CD14-positive monocyte (primary cell): Measurements from ENCODE around the gene NDUFAF2. TPM values are rescaled to one million over a fixed set of nuclear protein-coding genes. Genes with fewer than 3 reads are reported as not detected.

Experiments used
- DNase-seq, 3 donors: peaks; one replicate each; pipeline ENCODE4 v3.0.0-alpha.2; 2011 to 2022
- H2AFZ ChIP-seq: 2 replicates; pipeline ENCODE4 v1.6.0; 2012; ENCODE audit warnings: mild to moderate bottlenecking, low read depth, low read length, inconsistent platforms; ENCODE audit not compliant: insufficient read depth, poor library complexity, severe bottlenecking
- H3K27ac ChIP-seq, 2 donors: 1 replicate in 1 of 2; 2 replicates in 1 of 2; pipeline ENCODE4 v1.5.1; 2012 to 2013; ENCODE audit warnings: low read length in 2 of 2, control low read depth in 1 of 2, inconsistent platforms in 1 of 2, low read depth in 1 of 2, mild to moderate bottlenecking in 1 of 2
- H3K27me3 ChIP-seq, 2 donors: one replicate each; pipeline versions ENCODE4 v1.6.0 to v1.6.1; 2011 to 2013; ENCODE audit warnings: low read length in 2 of 2; ENCODE audit not compliant: control insufficient read depth in 2 of 2, insufficient read depth in 2 of 2
- H3K36me3 ChIP-seq, 2 donors: replicated peaks in 1 of 2; 1 replicate in 1 of 2; 2 replicates in 1 of 2; pipeline versions ENCODE4 v1.5.1 to v1.6.1; 2012 to 2013; ENCODE audit warnings: low read length in 2 of 2, control low read depth in 1 of 2, inconsistent platforms in 1 of 2, mild to moderate bottlenecking in 1 of 2; ENCODE audit not compliant: insufficient read depth in 2 of 2, control insufficient read depth in 1 of 2
- H3K4me1 ChIP-seq, 2 donors: 1 replicate in 1 of 2; 2 replicates in 1 of 2; pipeline versions ENCODE4 v1.5.1 to v1.6.1; 2012 to 2013; ENCODE audit warnings: low read length in 2 of 2, control low read depth in 1 of 2, inconsistent platforms in 1 of 2, mild to moderate bottlenecking in 1 of 2, moderate library complexity in 1 of 2; ENCODE audit not compliant: insufficient read depth in 2 of 2, control insufficient read depth in 1 of 2
- H3K4me2 ChIP-seq: replicated peaks from 2 replicates; pipeline ENCODE3; 2012; ENCODE audit warnings: low read length, moderate library complexity, mild to moderate bottlenecking; ENCODE audit not compliant: poor library complexity, severe bottlenecking; ENCODE audit errors: extremely low read depth
- H3K4me3 ChIP-seq, 3 experiments: fragments of 200-600 bp in 1 of 3; sonication (generic) in 1 of 3; replicated peaks in 1 of 3; 1 replicate in 2 of 3; 2 replicates in 1 of 3; pipeline ENCODE4 v1.5.1; 2011 to 2013; ENCODE audit warnings: low read length in 3 of 3, mild to moderate bottlenecking in 3 of 3, control low read depth in 2 of 3, low read depth in 2 of 3, inconsistent platforms in 1 of 3, moderate library complexity in 1 of 3
- H3K79me2 ChIP-seq: 2 replicates; pipeline ENCODE4 v1.6.0; 2012; ENCODE audit warnings: mild to moderate bottlenecking, control low read depth, inconsistent platforms, low read length, moderate library complexity; ENCODE audit not compliant: insufficient read depth
- H3K9ac ChIP-seq: 2 replicates; pipeline ENCODE4 v1.6.0; 2017; ENCODE audit warnings: low read length, mild to moderate bottlenecking; ENCODE audit not compliant: insufficient read depth, poor library complexity, severe bottlenecking
- H3K9me3 ChIP-seq, 2 donors: replicated peaks in 1 of 2; 1 replicate in 1 of 2; 2 replicates in 1 of 2; pipeline versions ENCODE4 v1.5.1 to v1.6.1; 2012 to 2013; ENCODE audit warnings: low read length in 2 of 2, control low read depth in 1 of 2; ENCODE audit not compliant: control insufficient read depth in 1 of 2, insufficient read depth in 1 of 2
- H4K20me1 ChIP-seq: 2 replicates; pipeline ENCODE4 v1.6.0; 2012; ENCODE audit warnings: mild to moderate bottlenecking, low read length, control low read depth, moderate library complexity; ENCODE audit not compliant: insufficient read depth
- H3K27ac Mint-ChIP-seq, 7 donors: one replicate each; pipeline ENCODE4 v1.8.0; 2020; ENCODE audit warnings: mild to moderate bottlenecking in 7 of 7, mixed read lengths in 7 of 7, moderate library complexity in 6 of 7, inconsistent platforms in 2 of 7
- H3K27me3 Mint-ChIP-seq, 3 donors: one replicate each; pipeline ENCODE4 v1.8.0; 2021 to 2022; ENCODE audit warnings: low read depth in 3 of 3, mild to moderate bottlenecking in 3 of 3, mixed read lengths in 3 of 3, moderate library complexity in 3 of 3, inconsistent platforms in 1 of 3
- H3K36me3 Mint-ChIP-seq, 2 donors: one replicate each; pipeline ENCODE4 v1.8.0; 2020; ENCODE audit warnings: mixed read lengths in 2 of 2, inconsistent platforms in 1 of 2, mild to moderate bottlenecking in 1 of 2
- H3K4me1 Mint-ChIP-seq: one replicate; pipeline ENCODE4 v1.8.0; 2020; ENCODE audit warnings: mild to moderate bottlenecking, mixed read lengths
- H3K4me3 Mint-ChIP-seq, 2 donors: one replicate each; pipeline ENCODE4 v1.8.0; 2020; ENCODE audit warnings: mild to moderate bottlenecking in 2 of 2, mixed read lengths in 2 of 2, moderate library complexity in 1 of 2
- H3K9me3 Mint-ChIP-seq, 7 donors: one replicate each; pipeline ENCODE4 v1.8.0; 2020 to 2022; ENCODE audit warnings: mixed read lengths in 7 of 7, mild to moderate bottlenecking in 6 of 7, moderate library complexity in 6 of 7, inconsistent platforms in 2 of 7
- WGBS: methylation state at CpG from one replicate; pipeline ENCODE4 v1.1.5; 2013; ENCODE audit warnings: missing lambda C conversion rate; ENCODE audit not compliant: insufficient coverage; 5-methylcytosine and 5-hydroxymethylcytosine counted together
- intact Hi-C, 2 donors: fragments of 100-400 bp; cut with micrococcal nuclease; formaldehyde crosslinking; loops; one replicate each; pipeline versions ENCODE4 v1.15.0 to v1.15.1; 2023
- polyA plus RNA-seq, 3 donors: library from polyadenylated mRNA; depleted of rRNA in 1 of 3; unstranded in 2 of 3; stranded (reverse) in 1 of 3; fragments of 300-500 nt in 2 of 3; fragments of >200 nt in 1 of 3; fragmentation: Illumina TruSeq in 2 of 3; gene quantifications; 1 replicate in 2 of 3; 2 replicates in 1 of 3; pipeline ENCODE4 v1.2.3, GENCODE V29; 2012 to 2021
- TF ChIP-seq, protein P1 (sequence below): fragments of 200-600 bp; IDR thresholded peaks from one replicate; pipeline ENCODE4 v1.8.0; 2022; ENCODE audit warnings: antibody characterized with exemption, mild to moderate bottlenecking

NDUFAF2 gene
- polyA plus RNA-seq, 3 donors = 5.9 to 29.5 (median 25.0) TPM

GRCh38 chr5:61167382-61167781, 222.4 kb downstream of the NDUFAF2 start:
- Mint-ChIP-seq H3K27ac (no peak overlapping the region), H3K4me3 (no peak overlapping the region), H3K36me3 (peaks cover 0 to 2% of the 10 kb centered on the region in 2 donors), H3K27me3 (no peaks in the 10 kb centered on the region), H3K4me1 (peaks cover 18% of the 10 kb centered on the region), H3K9me3 (no peaks in the 10 kb centered on the region)
- Histone ChIP-seq H3K79me2 (peaks cover 14% of the 10 kb centered on the region), H3K4me2 (no peak overlapping the region), H3K9me3 (no peaks in the 10 kb centered on the region), H3K9ac (no peak overlapping the region), H2AFZ (no peak overlapping the region), H3K27me3 (no peaks in the 10 kb centered on the region), H3K4me3 (no peak overlapping the region), H3K27ac (no peak overlapping the region), H3K36me3 (no peaks in the 10 kb centered on the region), H4K20me1 (no peaks in the 10 kb centered on the region), H3K4me1 (peaks cover 12 to 17% of the 10 kb centered on the region in 2 donors)
- 43% methylated on average over 1 of the region's 4 CpGs for WGBS
- intact Hi-C loops = no loop called here
- TF ChIP-seq, protein P1, sequence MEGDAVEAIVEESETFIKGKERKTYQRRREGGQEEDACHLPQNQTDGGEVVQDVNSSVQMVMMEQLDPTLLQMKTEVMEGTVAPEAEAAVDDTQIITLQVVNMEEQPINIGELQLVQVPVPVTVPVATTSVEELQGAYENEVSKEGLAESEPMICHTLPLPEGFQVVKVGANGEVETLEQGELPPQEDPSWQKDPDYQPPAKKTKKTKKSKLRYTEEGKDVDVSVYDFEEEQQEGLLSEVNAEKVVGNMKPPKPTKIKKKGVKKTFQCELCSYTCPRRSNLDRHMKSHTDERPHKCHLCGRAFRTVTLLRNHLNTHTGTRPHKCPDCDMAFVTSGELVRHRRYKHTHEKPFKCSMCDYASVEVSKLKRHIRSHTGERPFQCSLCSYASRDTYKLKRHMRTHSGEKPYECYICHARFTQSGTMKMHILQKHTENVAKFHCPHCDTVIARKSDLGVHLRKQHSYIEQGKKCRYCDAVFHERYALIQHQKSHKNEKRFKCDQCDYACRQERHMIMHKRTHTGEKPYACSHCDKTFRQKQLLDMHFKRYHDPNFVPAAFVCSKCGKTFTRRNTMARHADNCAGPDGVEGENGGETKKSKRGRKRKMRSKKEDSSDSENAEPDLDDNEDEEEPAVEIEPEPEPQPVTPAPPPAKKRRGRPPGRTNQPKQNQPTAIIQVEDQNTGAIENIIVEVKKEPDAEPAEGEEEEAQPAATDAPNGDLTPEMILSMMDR = peak; percentile 22
- peak in 1 of 3 donors; percentile 28 for DNase-seq

DNA sequence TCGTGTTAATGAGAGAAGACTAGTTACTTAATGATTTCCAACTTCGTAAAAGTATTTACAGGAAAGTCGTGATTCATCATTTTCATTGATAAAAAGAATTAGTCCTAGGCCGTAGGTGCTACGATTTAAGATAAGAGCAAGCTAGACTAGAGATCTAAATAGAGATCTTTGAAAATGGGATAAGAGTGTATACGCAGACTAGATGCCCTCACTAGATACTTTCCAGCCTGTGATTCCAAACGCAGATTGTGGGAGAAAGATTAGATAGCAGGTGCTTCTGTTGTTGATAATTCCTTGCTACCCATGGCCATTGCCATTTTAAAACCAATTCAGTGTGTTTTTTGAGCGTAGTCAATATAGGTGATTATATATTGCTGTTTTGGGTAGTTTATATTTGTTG, 223.9 kb downstream of the NDUFAF2 start:
- 90% methylated on average over 2 of the region's 8 CpGs for WGBS
- Mint-ChIP-seq H3K27me3 (no peaks in the 10 kb centered on the region), H3K27ac (no peak overlapping the region), H3K4me3 (no peak overlapping the region), H3K9me3 (peaks cover 0 to 1% (median 0%) of the 10 kb centered on the region in 7 donors), H3K4me1 (peaks cover 7% of the 10 kb centered on the region), H3K36me3 (peaks cover 0 to 2% of the 10 kb centered on the region in 2 donors)
- Histone ChIP-seq H3K4me1 (peaks cover 0 to 2% of the 10 kb centered on the region in 2 donors), H3K9ac (no peak overlapping the region), H2AFZ (no peak overlapping the region), H4K20me1 (no peaks in the 10 kb centered on the region), H3K4me2 (no peak overlapping the region), H3K79me2 (peaks cover 5% of the 10 kb centered on the region), H3K27me3 (no peaks in the 10 kb centered on the region), H3K27ac (no peak overlapping the region), H3K36me3 (no peaks in the 10 kb centered on the region), H3K4me3 (no peak overlapping the region), H3K9me3 (no peaks in the 10 kb centered on the region)
- no peak for DNase-seq
- intact Hi-C loops = no loop called here
- TF ChIP-seq, protein P1 = no peak
